ENCODE results near the gene PKN2. TPM values are rescaled to one million over a fixed set of nuclear protein-coding genes. Genes with fewer than 3 reads are reported as not detected.

PKN2 gene
- total and polyA plus RNA-seq, 2 donors from 2014 or later = 7.3 to 49.3 TPM

- H3K4me1 ChIP-seq (ENCODE audit: control insufficient read depth in 2 of 3, insufficient read depth in 2 of 3, low read depth in 1 of 3, low read length in 3 of 3) = peaks cover 0 to 5% (median 0%) of the 10 kb centered on the region in 3 donors
- DNase-seq (no peak), FAIRE-seq (no peak)
- H3K4me3 ChIP-seq (ENCODE audit: low read length in 3 of 3) = no peak overlapping the region
- H3K27me3 ChIP-seq (ENCODE audit: control insufficient read depth, insufficient read depth, low read length) = no peaks in the 10 kb centered on the region
- intact Hi-C loops (cut with DNase I) = no loop called here
- no peak for TF ChIP-seq CTCF (IDR thresholded peaks at IDR 0.05; ENCODE audit: borderline replicate concordance, extremely low read depth, insufficient read depth)
- H3K9ac ChIP-seq (ENCODE audit: low read length in 3 of 3) = no peak overlapping the region
- H3K36me3 ChIP-seq (ENCODE audit: control insufficient read depth in 2 of 3, insufficient read depth in 3 of 3, low read length in 3 of 3) = no peaks in the 10 kb centered on the region
- H3K9me3 ChIP-seq (ENCODE audit: control insufficient read depth in 2 of 3, insufficient read depth in 1 of 3, low read length in 3 of 3) = no peaks in the 10 kb centered on the region
- no peak overlapping the region for H3K27ac ChIP-seq (ENCODE audit: low read depth in 2 of 2, low read length in 2 of 2)
These were observed 7.5 kb downstream of the PKN2 start for GRCh38 chr1:88691540-88691939.

DNA sequence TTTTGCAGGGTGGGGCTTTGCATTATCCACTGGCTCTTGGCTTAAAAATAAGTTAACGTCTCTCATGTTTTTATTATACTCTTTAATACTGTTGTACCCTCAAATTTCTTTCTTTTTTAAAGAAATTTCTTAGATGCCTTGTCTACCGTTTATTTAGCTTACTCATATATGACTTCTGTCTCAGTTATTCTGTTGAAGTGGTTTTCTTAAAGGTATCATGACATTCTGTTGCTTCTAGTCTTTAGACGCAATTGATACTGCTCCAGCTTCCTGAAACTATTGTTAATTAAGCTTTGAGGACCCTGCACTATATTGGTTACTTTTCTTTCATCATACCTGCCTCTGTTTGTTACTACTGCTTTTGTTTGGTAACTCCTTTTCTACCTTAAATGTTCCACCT is 11.7 kb downstream of the PKN2 start:
- DNase-seq = no peak
- TF ChIP-seq CTCF (IDR thresholded peaks at IDR 0.05; ENCODE audit: borderline replicate concordance, extremely low read depth, insufficient read depth) = no peak
- Histone ChIP-seq H3K9ac (ENCODE audit: low read length in 3 of 3) (no peak overlapping the region), H3K9me3 (ENCODE audit: control insufficient read depth in 2 of 3, insufficient read depth in 1 of 3, low read length in 3 of 3) (no peaks in the 10 kb centered on the region), H3K36me3 (ENCODE audit: control insufficient read depth in 2 of 3, insufficient read depth in 3 of 3, low read length in 3 of 3) (no peaks in the 10 kb centered on the region), H3K27me3 (ENCODE audit: control insufficient read depth, insufficient read depth, low read length) (no peaks in the 10 kb centered on the region), H3K27ac (ENCODE audit: low read depth in 2 of 2, low read length in 2 of 2) (no peak overlapping the region), H3K4me1 (ENCODE audit: control insufficient read depth in 2 of 3, insufficient read depth in 2 of 3, low read depth in 1 of 3, low read length in 3 of 3) (no peaks in the 10 kb centered on the region), H3K4me3 (ENCODE audit: low read length in 3 of 3) (no peak overlapping the region)
- intact Hi-C loops (cut with DNase I) = no loop called here
- FAIRE-seq = no peak

- no peak for FAIRE-seq
- no peak overlapping the region for H3K9ac ChIP-seq (ENCODE audit: low read length in 3 of 3)
- no peak for TF ChIP-seq CTCF (IDR thresholded peaks at IDR 0.05; ENCODE audit: borderline replicate concordance, extremely low read depth, insufficient read depth)
- no peaks in the 10 kb centered on the region for H3K4me1 ChIP-seq (ENCODE audit: control insufficient read depth in 2 of 3, insufficient read depth in 2 of 3, low read depth in 1 of 3, low read length in 3 of 3)
- no peak overlapping the region for H3K4me3 ChIP-seq (ENCODE audit: low read length in 3 of 3)
- intact Hi-C loops (cut with DNase I) = no loop called here
- no peaks in the 10 kb centered on the region for H3K9me3 ChIP-seq (ENCODE audit: control insufficient read depth in 2 of 3, insufficient read depth in 1 of 3, low read length in 3 of 3)
- no peaks in the 10 kb centered on the region for H3K36me3 ChIP-seq (ENCODE audit: control insufficient read depth in 2 of 3, insufficient read depth in 3 of 3, low read length in 3 of 3)
- DNase-seq = no peak
- no peak overlapping the region for H3K27ac ChIP-seq (ENCODE audit: low read depth in 2 of 2, low read length in 2 of 2)
- no peaks in the 10 kb centered on the region for H3K27me3 ChIP-seq (ENCODE audit: control insufficient read depth, insufficient read depth, low read length)
These were observed 13.4 kb downstream of the PKN2 start for GRCh38 chr1:88697503-88697902.

GRCh38 chr1:88698140-88698539 is 14.1 kb downstream of the PKN2 start:
- FAIRE-seq (no peak), DNase-seq (no peak)
- intact Hi-C loops (cut with DNase I) = no loop called here
- H3K4me1 ChIP-seq (ENCODE audit: control insufficient read depth in 2 of 3, insufficient read depth in 2 of 3, low read depth in 1 of 3, low read length in 3 of 3) = no peaks in the 10 kb centered on the region
- no peak for TF ChIP-seq CTCF (IDR thresholded peaks at IDR 0.05; ENCODE audit: borderline replicate concordance, extremely low read depth, insufficient read depth)
- no peaks in the 10 kb centered on the region for H3K36me3 ChIP-seq (ENCODE audit: control insufficient read depth in 2 of 3, insufficient read depth in 3 of 3, low read length in 3 of 3)
- no peak overlapping the region for H3K9ac ChIP-seq (ENCODE audit: low read length in 3 of 3)
- H3K4me3 ChIP-seq (ENCODE audit: low read length in 3 of 3) = no peak overlapping the region
- no peaks in the 10 kb centered on the region for H3K27me3 ChIP-seq (ENCODE audit: control insufficient read depth, insufficient read depth, low read length)
- no peak overlapping the region for H3K27ac ChIP-seq (ENCODE audit: low read depth in 2 of 2, low read length in 2 of 2)
- no peaks in the 10 kb centered on the region for H3K9me3 ChIP-seq (ENCODE audit: control insufficient read depth in 2 of 3, insufficient read depth in 1 of 3, low read length in 3 of 3)

Data from kidney (tissue), 14 donors.